ENCODE results near the gene PLEKHG2.

Gene PLEKHG2

DNA sequence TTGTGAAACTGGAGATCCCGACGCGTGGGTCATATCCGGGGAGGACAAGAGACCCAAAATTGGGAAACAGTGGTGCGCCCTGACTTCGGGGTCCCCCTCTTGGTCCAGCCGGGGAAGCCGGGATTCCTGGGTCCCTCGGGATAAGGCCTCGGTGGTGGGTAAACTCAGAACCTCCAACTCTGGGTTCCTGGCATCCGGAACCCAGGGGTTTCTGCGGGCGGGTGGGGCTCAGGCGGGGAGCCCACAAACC, 5.1 kb upstream of the PLEKHG2 start:
- TF ChIP-seq, protein P1, sequence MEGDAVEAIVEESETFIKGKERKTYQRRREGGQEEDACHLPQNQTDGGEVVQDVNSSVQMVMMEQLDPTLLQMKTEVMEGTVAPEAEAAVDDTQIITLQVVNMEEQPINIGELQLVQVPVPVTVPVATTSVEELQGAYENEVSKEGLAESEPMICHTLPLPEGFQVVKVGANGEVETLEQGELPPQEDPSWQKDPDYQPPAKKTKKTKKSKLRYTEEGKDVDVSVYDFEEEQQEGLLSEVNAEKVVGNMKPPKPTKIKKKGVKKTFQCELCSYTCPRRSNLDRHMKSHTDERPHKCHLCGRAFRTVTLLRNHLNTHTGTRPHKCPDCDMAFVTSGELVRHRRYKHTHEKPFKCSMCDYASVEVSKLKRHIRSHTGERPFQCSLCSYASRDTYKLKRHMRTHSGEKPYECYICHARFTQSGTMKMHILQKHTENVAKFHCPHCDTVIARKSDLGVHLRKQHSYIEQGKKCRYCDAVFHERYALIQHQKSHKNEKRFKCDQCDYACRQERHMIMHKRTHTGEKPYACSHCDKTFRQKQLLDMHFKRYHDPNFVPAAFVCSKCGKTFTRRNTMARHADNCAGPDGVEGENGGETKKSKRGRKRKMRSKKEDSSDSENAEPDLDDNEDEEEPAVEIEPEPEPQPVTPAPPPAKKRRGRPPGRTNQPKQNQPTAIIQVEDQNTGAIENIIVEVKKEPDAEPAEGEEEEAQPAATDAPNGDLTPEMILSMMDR (IDR thresholded peaks at IDR 0.05; ENCODE audit: control insufficient read depth, extremely low read depth, insufficient read depth), result no peak
- DNase-seq (ENCODE audit: low read depth), result no peak
- peak overlapping the region; percentile 98 for H3K4me3 ChIP-seq (ENCODE audit: low read depth, low read length)

DNA sequence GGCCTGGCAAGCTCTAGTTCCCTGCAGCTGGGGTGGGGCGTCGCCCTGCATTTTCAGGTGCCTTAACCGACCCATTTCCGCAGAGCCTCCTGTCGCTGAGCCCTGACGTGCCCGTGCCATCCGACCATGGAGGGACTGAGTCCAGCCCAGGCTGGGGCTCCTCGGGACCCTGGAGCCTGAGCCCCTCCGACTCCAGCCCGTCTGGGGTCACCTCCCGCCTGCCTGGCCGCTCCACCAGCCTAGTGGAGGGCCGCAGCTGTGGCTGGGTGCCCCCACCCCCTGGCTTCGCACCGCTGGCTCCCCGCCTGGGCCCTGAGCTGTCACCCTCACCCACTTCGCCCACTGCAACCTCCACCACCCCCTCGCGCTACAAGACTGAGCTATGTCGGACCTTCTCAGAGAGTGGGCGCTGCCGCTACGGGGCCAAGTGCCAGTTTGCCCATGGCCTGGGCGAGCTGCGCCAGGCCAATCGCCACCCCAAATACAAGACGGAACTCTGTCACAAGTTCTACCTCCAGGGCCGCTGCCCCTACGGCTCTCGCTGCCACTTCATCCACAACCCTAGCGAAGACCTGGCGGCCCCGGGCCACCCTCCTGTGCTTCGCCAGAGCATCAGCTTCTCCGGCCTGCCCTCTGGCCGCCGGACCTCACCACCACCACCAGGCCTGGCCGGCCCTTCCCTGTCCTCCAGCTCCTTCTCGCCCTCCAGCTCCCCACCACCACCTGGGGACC, 4.6 kb upstream of the PLEKHG2 start:
- peak overlapping the region; percentile 98 for H3K4me3 ChIP-seq (ENCODE audit: low read depth, low read length)
- TF ChIP-seq, protein P1 (IDR thresholded peaks at IDR 0.05; ENCODE audit: control insufficient read depth, extremely low read depth, insufficient read depth), result no peak
- DNase-seq (ENCODE audit: low read depth), result no peak

DNA sequence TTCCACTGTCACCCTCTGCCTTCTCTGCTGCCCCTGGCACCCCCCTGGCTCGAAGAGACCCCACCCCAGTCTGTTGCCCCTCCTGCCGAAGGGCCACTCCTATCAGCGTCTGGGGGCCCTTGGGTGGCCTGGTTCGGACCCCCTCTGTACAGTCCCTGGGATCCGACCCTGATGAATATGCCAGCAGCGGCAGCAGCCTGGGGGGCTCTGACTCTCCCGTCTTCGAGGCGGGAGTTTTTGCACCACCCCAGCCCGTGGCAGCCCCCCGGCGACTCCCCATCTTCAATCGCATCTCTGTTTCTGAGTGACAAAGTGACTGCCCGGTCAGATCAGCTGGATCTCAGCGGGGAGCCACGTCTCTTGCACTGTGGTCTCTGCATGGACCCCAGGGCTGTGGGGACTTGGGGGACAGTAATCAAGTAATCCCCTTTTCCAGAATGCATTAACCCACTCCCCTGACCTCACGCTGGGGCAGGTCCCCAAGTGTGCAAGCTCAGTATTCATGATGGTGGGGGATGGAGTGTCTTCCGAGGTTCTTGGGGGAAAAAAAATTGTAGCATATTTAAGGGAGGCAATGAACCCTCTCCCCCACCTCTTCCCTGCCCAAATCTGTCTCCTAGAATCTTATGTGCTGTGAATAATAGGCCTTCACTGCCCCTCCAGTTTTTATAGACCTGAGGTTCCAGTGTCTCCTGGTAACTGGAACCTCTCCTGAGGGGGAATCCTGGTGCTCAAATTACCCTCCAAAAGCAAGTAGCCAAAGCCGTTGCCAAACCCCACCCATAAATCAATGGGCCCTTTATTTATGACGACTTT, 3.9 kb upstream of the PLEKHG2 start:
- peak overlapping the region; percentile 98 for H3K4me3 ChIP-seq (ENCODE audit: low read depth, low read length)
- TF ChIP-seq, protein P1 (IDR thresholded peaks at IDR 0.05; ENCODE audit: control insufficient read depth, extremely low read depth, insufficient read depth), result no peak
- no peak for DNase-seq (ENCODE audit: low read depth)

DNA sequence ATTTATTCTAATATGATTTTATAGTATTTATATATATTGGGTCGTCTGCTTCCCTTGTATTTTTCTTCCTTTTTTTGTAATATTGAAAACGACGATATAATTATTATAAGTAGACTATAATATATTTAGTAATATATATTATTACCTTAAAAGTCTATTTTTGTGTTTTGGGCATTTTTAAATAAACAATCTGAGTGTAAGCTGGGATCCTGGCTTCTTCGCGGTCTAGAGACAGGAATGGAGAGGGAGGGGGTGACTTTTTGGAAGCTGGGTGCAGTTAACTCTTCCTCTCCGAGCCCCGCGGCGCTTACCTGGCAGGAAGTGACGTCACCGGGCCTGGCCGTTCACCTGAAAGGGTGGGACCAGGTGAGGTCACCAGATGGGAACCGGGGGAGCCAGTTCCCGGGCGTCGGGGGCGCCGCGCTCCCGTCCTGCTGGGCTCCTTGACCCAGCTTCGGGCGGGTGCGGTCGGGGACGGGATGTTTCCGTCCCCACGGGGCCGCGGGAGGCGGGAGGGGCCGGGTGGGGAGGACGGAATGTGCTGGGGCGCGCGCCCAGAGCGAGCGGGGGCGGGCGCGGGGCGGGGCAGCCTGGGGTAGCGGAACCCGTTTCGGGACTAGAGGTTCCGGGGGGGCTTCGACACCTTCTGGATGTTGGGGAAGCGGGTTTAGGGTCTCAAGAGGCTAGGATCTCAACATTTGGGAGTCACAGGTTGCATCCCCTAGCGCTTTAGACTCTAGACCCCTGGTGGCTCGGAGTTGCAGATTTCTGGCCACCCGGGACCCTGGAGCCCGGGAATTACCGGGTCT, 3.1 kb upstream of the PLEKHG2 start:
- peak; percentile 79 for DNase-seq (ENCODE audit: low read depth)
- peak overlapping the region; percentile 98 for H3K4me3 ChIP-seq (ENCODE audit: low read depth, low read length)
- TF ChIP-seq, protein P1 (IDR thresholded peaks at IDR 0.05; ENCODE audit: control insufficient read depth, extremely low read depth, insufficient read depth), result no peak

DNA sequence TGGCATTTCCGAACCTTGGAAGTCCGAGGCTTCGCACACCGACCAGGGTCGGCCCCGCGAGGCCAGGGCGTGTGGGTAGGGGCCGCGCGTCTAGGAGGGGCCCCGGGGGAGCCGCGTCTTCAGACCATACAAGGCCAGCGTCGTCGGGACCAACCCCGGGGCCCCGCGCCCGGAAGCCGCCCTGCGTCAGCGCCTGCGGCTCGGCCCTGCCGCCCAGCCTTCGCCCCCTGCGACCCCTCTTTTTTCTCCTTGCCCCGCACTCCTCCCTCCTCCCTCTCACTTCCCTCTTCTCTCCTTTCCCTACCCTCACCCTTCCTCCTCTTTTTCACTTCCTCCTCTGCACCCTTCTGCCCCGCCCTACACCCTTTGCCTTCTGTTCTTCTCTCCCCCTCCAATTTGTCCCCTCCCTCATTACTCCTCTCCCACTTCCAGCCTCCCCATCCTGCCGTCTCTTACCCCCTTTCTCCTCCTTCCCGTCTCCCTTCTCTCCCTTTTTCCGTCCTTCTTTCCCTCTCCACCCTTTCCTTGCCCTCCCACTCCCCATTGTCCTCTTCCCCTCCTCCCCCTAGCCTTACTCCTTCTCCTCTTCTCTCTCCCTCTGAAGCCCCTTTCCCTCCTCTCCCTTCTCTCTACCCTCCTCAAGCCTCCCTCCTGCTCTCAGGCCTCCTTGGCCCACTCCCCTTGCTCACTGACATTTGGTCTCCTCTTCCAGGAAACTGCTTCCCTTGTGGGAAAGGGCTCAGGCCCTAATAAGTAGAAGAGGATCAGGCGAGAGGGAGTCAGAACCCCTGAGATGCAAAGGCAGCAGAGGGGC, 2.2 kb upstream of the PLEKHG2 start:
- H3K4me3 ChIP-seq (ENCODE audit: low read depth, low read length), result peak overlapping the region; percentile 98
- TF ChIP-seq, protein P1 (IDR thresholded peaks at IDR 0.05; ENCODE audit: control insufficient read depth, extremely low read depth, insufficient read depth), result no peak
- no peak for DNase-seq (ENCODE audit: low read depth)

DNA sequence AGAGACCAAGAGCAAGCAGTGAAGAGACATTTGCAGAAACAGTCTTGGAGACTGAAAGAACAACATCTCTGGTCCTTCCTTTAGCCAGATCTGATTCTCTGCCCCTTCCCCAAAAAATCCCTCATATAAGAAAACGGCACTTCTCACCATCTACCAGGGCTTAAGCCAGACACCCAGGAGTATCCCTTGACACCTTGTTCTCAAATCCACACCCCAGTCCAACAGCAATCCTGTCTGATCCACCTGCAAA, 1.7 kb upstream of the PLEKHG2 start:
- H3K4me3 ChIP-seq (ENCODE audit: low read depth, low read length), result no peak overlapping the region
- DNase-seq (ENCODE audit: low read depth), result no peak
- TF ChIP-seq, protein P1 (IDR thresholded peaks at IDR 0.05; ENCODE audit: control insufficient read depth, extremely low read depth, insufficient read depth), result no peak

All from LNCaP clone FGC (cell line).